NCI-H345 (cell line): ENCODE data around the gene COL24A1.

Source experiments
- DNase-seq: peaks from one replicate; lab custom pipeline; 2025; lab: John Stamatoyannopoulos, UW

Gene COL24A1

DNA sequence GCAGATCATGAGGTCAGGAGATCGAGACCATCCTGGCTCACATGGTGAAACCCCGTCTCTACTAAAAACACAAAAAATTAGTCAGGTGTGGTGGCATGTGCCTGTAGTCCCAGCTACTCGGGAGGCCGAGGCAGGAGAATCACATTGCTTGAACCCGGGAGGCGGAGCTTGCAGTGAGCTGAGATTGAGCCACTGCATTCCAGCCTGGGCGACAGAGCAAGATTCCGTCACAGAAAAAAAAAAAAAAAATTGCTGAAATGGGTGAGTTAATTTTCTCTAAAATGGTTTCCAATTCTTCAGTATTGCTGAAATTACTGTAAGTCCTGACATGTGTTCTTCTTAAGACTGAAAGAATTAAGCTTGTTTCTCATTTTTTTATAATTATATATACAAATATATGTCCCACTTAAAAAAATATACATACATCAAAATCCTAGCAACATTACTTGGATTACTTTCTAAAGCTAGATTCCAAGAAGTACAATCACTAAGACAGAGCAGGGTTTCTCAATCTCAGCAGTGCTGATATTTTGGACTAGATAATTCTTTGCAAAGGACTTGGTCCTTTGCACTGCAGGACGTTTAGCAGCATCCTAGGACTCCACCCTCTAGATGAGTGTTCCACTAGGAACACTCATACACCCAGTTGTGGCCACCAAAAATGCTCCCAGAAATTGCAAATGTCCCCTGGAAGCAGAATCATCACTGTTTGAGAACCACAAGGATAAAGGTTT, 473.1 kb downstream of the COL24A1 start:
- no peak for DNase-seq

DNA sequence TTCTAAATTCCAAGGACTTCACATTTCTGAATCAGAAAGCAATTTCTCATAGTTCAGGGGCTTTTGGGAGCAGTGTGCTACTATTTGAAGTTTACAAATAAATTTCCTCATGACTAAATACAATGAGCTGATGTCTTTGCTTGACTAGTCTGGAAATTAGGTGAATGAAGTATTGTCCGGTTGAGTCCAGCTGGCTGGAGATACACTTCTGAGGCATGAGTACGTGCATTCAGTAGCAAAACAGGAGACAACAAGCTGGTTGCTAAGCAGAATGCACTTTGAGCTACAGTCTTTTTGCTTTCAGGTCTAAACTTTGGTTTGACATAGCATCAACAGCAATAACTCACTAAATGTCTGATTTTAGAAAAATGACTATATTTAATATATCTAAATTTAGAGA, 475.5 kb downstream of the COL24A1 start:
- no peak for DNase-seq
